Ishikawa (cell line): Measurements from ENCODE around the gene TRIM44.

Experiments used
- CREB1 ChIP-seq: IDR thresholded peaks from 2 replicates; pipeline ENCODE4 v1.6.1; 2012; ENCODE audit warnings: low read depth
- EP300 ChIP-seq: IDR thresholded peaks from 2 replicates; pipeline ENCODE4 v1.6.1; 2012; ENCODE audit warnings: borderline replicate concordance
- YY1 ChIP-seq: IDR thresholded peaks from 2 replicates; pipeline ENCODE4 v1.6.1; 2012; ENCODE audit warnings: low read depth
- TF ChIP-seq, protein P1 (sequence below): IDR thresholded peaks from 2 replicates; pipeline ENCODE4 v1.6.1; 2012; ENCODE audit warnings: low read depth, mild to moderate bottlenecking

DNA sequence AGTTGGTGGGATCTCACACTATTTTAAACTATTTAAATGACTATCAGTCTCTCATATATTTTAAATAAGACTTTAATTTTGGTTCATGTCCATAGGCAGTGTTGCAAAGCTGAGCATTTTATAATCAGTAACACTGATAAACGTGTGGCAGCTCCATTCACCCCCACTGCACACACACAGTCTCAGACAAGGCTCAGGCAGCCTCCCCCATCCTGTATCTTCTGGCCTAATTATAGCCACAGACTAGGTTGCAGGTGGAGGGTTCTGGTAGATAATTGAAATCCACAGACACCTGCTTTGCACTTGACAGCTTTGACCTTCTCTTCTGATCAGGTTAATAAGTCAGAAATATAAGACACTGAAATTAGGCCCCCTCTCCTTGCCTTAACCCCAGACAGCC is 162.8 kb downstream of the TRIM44 start:
- TF ChIP-seq, protein P1, sequence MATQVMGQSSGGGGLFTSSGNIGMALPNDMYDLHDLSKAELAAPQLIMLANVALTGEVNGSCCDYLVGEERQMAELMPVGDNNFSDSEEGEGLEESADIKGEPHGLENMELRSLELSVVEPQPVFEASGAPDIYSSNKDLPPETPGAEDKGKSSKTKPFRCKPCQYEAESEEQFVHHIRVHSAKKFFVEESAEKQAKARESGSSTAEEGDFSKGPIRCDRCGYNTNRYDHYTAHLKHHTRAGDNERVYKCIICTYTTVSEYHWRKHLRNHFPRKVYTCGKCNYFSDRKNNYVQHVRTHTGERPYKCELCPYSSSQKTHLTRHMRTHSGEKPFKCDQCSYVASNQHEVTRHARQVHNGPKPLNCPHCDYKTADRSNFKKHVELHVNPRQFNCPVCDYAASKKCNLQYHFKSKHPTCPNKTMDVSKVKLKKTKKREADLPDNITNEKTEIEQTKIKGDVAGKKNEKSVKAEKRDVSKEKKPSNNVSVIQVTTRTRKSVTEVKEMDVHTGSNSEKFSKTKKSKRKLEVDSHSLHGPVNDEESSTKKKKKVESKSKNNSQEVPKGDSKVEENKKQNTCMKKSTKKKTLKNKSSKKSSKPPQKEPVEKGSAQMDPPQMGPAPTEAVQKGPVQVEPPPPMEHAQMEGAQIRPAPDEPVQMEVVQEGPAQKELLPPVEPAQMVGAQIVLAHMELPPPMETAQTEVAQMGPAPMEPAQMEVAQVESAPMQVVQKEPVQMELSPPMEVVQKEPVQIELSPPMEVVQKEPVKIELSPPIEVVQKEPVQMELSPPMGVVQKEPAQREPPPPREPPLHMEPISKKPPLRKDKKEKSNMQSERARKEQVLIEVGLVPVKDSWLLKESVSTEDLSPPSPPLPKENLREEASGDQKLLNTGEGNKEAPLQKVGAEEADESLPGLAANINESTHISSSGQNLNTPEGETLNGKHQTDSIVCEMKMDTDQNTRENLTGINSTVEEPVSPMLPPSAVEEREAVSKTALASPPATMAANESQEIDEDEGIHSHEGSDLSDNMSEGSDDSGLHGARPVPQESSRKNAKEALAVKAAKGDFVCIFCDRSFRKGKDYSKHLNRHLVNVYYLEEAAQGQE, result no peak
- TF ChIP-seq EP300 (no peak), YY1 (no peak), CREB1 (no peak)
